ENCODE data around the gene MR1.

DNA sequence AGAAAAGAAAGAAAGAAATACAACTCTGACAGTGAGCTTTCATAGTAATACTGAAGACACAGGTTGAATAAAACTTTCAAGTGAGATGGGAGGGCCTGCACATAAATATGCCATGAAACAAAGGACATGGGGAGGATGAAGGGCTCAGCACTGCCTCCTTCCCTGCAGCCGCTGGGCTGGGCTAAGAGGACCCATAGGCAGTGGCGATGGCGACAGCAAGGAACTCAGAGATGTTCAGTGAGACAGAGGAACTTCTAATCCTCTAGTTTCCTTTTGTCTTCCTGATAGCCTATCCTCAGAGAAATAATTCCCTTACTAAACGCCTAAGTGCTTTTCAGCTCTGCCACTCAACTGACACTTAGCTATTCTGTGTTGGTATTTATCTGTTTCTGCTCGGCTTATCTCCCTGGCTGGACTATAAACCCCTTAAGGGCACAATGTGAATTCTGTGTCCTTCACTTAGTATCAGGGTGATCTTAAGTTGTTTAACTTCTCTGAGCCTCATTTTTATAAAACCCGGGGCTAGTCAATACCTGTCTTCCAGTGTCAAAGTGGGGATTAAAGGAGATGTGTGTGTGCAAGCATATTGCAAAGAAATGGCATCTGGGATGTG is 30.3 kb downstream of the MR1 start:
- TF ChIP-seq, protein P1, sequence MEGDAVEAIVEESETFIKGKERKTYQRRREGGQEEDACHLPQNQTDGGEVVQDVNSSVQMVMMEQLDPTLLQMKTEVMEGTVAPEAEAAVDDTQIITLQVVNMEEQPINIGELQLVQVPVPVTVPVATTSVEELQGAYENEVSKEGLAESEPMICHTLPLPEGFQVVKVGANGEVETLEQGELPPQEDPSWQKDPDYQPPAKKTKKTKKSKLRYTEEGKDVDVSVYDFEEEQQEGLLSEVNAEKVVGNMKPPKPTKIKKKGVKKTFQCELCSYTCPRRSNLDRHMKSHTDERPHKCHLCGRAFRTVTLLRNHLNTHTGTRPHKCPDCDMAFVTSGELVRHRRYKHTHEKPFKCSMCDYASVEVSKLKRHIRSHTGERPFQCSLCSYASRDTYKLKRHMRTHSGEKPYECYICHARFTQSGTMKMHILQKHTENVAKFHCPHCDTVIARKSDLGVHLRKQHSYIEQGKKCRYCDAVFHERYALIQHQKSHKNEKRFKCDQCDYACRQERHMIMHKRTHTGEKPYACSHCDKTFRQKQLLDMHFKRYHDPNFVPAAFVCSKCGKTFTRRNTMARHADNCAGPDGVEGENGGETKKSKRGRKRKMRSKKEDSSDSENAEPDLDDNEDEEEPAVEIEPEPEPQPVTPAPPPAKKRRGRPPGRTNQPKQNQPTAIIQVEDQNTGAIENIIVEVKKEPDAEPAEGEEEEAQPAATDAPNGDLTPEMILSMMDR (IDR thresholded peaks at IDR 0.05): no peak
- TF ChIP-seq POLR2A (IDR thresholded peaks at IDR 0.05): no peak

Measured in testis (tissue), 2 donors.